SU-DHL-6 (cell line): Measurements from ENCODE around the gene SLC16A13.
"Not testable (repeated sequence)": the region's sequence is repeated elsewhere in the genome, so short reads cannot be mapped to it uniquely, and the experiment has no call there.

Experiments used
- H2AFZ ChIP-seq: fragments of 200-600 bp; sonication (generic); 2 replicates; pipeline ENCODE4 v1.6.1; 2014; ENCODE audit warnings: low read depth, mild to moderate bottlenecking, moderate library complexity, mixed read lengths, antibody characterized with exemption, low read length; ENCODE audit not compliant: severe bottlenecking
- H3F3A ChIP-seq: fragments of 200-600 bp; shearing (Covaris generic); 2 replicates; pipeline ENCODE4 v1.6.0; 2016; ENCODE audit warnings: antibody characterized with exemption, mild to moderate bottlenecking; ENCODE audit not compliant: insufficient read depth
- H3K27ac ChIP-seq: fragments of 200-600 bp; sonication (generic); 2 replicates; pipeline ENCODE4 v1.5.1; 2016; ENCODE audit warnings: low read depth, mild to moderate bottlenecking, low read length, moderate library complexity, mixed read lengths
- H3K27me3 ChIP-seq: fragments of 200-600 bp; sonication (generic), shearing (Covaris generic); 2 replicates; pipeline ENCODE4 v1.6.0; 2014; ENCODE audit warnings: mild to moderate bottlenecking, low read length
- H3K36me3 ChIP-seq: fragments of 200-600 bp; sonication (generic); 2 replicates; pipeline ENCODE4 v1.6.1; 2014; ENCODE audit warnings: mild to moderate bottlenecking, low read length, mixed read lengths
- H3K4me2 ChIP-seq: fragments of 300-600, 200-600 bp; shearing (Covaris generic), sonication (generic); 2 replicates; pipeline ENCODE4 v1.6.0; 2014; ENCODE audit warnings: low read length, low read depth, mild to moderate bottlenecking; ENCODE audit not compliant: poor library complexity, severe bottlenecking
- H3K4me3 ChIP-seq: fragments of 200-600 bp; sonication (generic); 2 replicates; pipeline ENCODE4 v1.5.1; 2014; ENCODE audit warnings: antibody characterized with exemption, low read length, mild to moderate bottlenecking, mixed read lengths; ENCODE audit not compliant: insufficient read depth, poor library complexity, severe bottlenecking
- H3K79me2 ChIP-seq: fragments of 200-600 bp; sonication (generic); 2 replicates; pipeline ENCODE4 v1.6.1; 2014; ENCODE audit warnings: mild to moderate bottlenecking, low read length, moderate library complexity; ENCODE audit not compliant: insufficient read depth
- H3K9ac ChIP-seq: fragments of 200-600 bp; sonication (generic); 2 replicates; pipeline ENCODE4 v1.7.0; 2014; ENCODE audit warnings: mild to moderate bottlenecking, low read length
- H3K9me2 ChIP-seq: fragments of 200-600 bp; sonication (generic); replicated peaks from 2 replicates; pipeline ENCODE4 v1.6.1; 2014; ENCODE audit warnings: low read length; ENCODE audit not compliant: insufficient read depth
- H3K9me3 ChIP-seq: fragments of 200-600 bp; sonication (generic); 2 replicates; pipeline ENCODE4 v1.6.1; 2014; ENCODE audit warnings: low read length, mixed read lengths; ENCODE audit not compliant: insufficient read depth
- H4K20me1 ChIP-seq: fragments of 200-600 bp; sonication (generic); 2 replicates; pipeline ENCODE4 v1.6.1; 2014; ENCODE audit warnings: low read depth, mild to moderate bottlenecking, antibody characterized with exemption, low read length, moderate library complexity, mixed read lengths
- EZH2phosphoT487 ChIP-seq: fragments of 200-600 bp; sonication (generic), shearing (Covaris generic); conservative IDR thresholded peaks from 2 replicates; pipeline ENCODE4 v1.6.1; 2018; ENCODE audit warnings: mild to moderate bottlenecking, antibody characterized with exemption, low read length, moderate library complexity, mixed read lengths
- TF ChIP-seq, protein P1 (sequence below): fragments of 200-600 bp; sonication (generic); IDR thresholded peaks from one replicate; pipeline ENCODE4 v1.5.1; 2017; ENCODE audit warnings: antibody characterized with exemption, mild to moderate bottlenecking, low read length, moderate library complexity; ENCODE audit not compliant: insufficient read depth, poor library complexity, severe bottlenecking

The SLC16A13 gene

DNA sequence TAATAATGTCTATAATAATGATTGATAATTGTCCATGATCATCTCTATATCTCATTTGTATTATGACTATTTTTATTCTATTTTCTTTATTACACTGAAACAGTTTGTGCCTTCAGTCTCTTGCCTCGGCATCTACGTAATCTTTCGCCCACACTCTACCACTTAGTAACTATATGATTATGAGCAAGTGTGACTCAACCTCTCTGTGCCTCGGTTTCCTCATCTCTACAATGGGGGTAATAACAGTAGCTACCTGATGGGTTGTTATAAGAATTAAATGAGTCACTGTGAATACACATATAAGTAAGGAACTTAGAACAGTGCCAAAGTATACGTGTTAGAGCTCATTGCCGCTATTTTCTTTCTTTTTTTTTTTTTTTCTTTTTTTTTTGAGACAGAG lies 11.8 kb downstream of the SLC16A13 start:
- Histone ChIP-seq H3K27ac (no peak overlapping the region), H3K27me3 (no peaks in the 10 kb centered on the region), H3K4me2 (no peak overlapping the region), H4K20me1 (no peaks in the 10 kb centered on the region), H3F3A (no peaks in the 10 kb centered on the region), H3K79me2 (no peaks in the 10 kb centered on the region), H3K9ac (no peak overlapping the region), H3K9me3 (no peaks in the 10 kb centered on the region), H3K9me2 (no peaks in the 10 kb centered on the region), H2AFZ (no peak overlapping the region), H3K4me3 (no peak overlapping the region), H3K36me3 (no peaks in the 10 kb centered on the region)
- TF ChIP-seq, protein P1, sequence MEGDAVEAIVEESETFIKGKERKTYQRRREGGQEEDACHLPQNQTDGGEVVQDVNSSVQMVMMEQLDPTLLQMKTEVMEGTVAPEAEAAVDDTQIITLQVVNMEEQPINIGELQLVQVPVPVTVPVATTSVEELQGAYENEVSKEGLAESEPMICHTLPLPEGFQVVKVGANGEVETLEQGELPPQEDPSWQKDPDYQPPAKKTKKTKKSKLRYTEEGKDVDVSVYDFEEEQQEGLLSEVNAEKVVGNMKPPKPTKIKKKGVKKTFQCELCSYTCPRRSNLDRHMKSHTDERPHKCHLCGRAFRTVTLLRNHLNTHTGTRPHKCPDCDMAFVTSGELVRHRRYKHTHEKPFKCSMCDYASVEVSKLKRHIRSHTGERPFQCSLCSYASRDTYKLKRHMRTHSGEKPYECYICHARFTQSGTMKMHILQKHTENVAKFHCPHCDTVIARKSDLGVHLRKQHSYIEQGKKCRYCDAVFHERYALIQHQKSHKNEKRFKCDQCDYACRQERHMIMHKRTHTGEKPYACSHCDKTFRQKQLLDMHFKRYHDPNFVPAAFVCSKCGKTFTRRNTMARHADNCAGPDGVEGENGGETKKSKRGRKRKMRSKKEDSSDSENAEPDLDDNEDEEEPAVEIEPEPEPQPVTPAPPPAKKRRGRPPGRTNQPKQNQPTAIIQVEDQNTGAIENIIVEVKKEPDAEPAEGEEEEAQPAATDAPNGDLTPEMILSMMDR = no peak
- no peak for TF ChIP-seq EZH2phosphoT487

DNA sequence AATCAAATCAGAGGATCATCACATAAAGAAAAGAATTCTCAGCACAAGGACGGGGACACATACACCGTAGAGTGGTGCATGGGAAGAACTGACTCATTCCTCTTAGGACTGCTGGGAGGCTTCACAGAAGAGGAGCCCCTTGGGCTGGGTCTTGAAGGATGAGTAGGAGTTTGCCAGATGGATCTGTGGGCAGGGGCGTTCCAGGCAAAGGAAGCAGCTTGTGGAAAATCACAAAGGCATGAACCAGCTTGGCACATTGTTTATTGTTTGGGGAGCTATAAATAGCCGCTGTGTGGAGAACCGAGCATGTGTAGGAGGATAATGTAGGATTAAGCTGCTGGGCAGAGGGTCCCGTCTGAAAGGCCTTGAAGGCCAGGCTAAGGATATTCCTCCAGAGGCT lies 13.2 kb downstream of the SLC16A13 start:
- Histone ChIP-seq H4K20me1 (no peaks in the 10 kb centered on the region), H3K27me3 (no peaks in the 10 kb centered on the region), H3K4me2 (no peak overlapping the region), H2AFZ (no peak overlapping the region), H3K79me2 (no peaks in the 10 kb centered on the region), H3K36me3 (no peaks in the 10 kb centered on the region), H3K27ac (no peak overlapping the region), H3K9me2 (no peaks in the 10 kb centered on the region), H3K4me3 (no peak overlapping the region), H3K9me3 (no peaks in the 10 kb centered on the region), H3F3A (no peaks in the 10 kb centered on the region), H3K9ac (no peak overlapping the region)
- TF ChIP-seq EZH2phosphoT487 = no peak
- TF ChIP-seq, protein P1 = no peak

DNA sequence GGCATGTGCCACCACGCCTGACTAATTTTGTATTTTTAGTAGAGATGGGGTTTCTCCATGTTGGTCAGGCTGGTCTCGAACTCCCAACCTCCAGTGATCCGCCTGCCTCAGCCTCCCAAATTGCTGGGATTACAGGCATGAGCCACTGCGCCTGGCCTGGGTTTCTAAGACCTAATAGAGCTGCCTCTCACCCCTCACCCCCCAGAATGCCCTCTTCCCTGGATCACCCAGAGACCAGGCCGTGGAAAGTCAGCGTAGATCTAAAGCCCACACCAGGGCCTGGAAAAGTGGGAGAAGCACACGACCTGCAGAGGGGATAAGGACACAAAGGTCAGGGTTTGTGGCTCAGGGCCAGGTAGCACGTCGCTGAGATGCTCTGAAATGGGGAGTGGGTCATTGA lies 14.8 kb downstream of the SLC16A13 start:
- not testable (repeated sequence) for H3K4me2 ChIP-seq, H3F3A ChIP-seq, H4K20me1 ChIP-seq, H3K9ac ChIP-seq, H3K79me2 ChIP-seq, H3K27ac ChIP-seq, H3K27me3 ChIP-seq, H3K9me3 ChIP-seq, H3K9me2 ChIP-seq, H3K36me3 ChIP-seq, H2AFZ ChIP-seq, H3K4me3 ChIP-seq

DNA sequence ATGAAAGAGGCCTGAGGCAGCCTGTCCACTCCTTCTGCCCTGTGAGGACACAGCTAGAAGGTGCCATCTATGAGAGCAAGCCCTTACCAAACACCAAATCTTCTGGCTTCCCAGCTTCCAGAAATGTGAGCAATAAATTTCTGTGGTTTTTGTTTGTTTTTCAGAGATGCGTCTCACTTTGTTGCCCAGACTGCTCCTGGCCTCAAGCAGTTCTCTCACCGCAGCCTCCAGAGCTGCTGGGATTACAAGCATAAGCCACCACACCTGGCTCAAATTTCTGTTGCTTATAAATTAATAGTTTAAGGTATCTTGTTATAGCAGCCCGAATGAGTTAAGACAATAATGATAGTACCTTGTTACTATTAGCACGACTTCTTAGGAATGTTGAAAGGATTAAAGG lies 20.6 kb downstream of the SLC16A13 start:
- H4K20me1 ChIP-seq = no peaks in the 10 kb centered on the region
- H2AFZ ChIP-seq = no peak overlapping the region
- H3K27ac ChIP-seq = no peak overlapping the region
- no peaks in the 10 kb centered on the region for H3K27me3 ChIP-seq
- no peaks in the 10 kb centered on the region for H3K79me2 ChIP-seq
- H3K9me2 ChIP-seq = no peaks in the 10 kb centered on the region
- H3K4me3 ChIP-seq = no peak overlapping the region
- no peak overlapping the region for H3K4me2 ChIP-seq
- H3F3A ChIP-seq = no peaks in the 10 kb centered on the region
- no peaks in the 10 kb centered on the region for H3K9me3 ChIP-seq
- TF ChIP-seq EZH2phosphoT487 = no peak
- TF ChIP-seq, protein P1 = no peak
- H3K36me3 ChIP-seq = no peaks in the 10 kb centered on the region
- no peak overlapping the region for H3K9ac ChIP-seq
